H1 (cell line): ENCODE results near the gene BAIAP2. TPM values are rescaled to one million over a fixed set of nuclear protein-coding genes. Genes with fewer than 3 reads are reported as not detected.

Experiments used
- BRCA1 ChIP-seq: IDR thresholded peaks from 2 replicates; pipeline ENCODE4 v1.6.1; 2012; ENCODE audit warnings: low read depth, low read length, improper control_type of control experiment
- RNF2 ChIP-seq: fragments of 200-900, 300-1000 bp; sonication (generic); IDR thresholded peaks from 2 replicates; pipeline ENCODE4 v1.7.1; 2016; ENCODE audit warnings: borderline replicate concordance, low read depth, mild to moderate bottlenecking, antibody characterized with exemption, low read length; ENCODE audit not compliant: poor library complexity, severe bottlenecking; ENCODE audit errors: missing control alignments
- RXRA ChIP-seq: IDR thresholded peaks from 2 replicates; pipeline ENCODE4 v1.6.1; 2011; ENCODE audit warnings: low read depth, mild to moderate bottlenecking, low read length, moderate library complexity; ENCODE audit not compliant: insufficient read depth
- SIX5 ChIP-seq: IDR thresholded peaks from 2 replicates; pipeline ENCODE4 v1.6.1; 2011; ENCODE audit warnings: mild to moderate bottlenecking, low read depth, low read length
- SUZ12 ChIP-seq: fragments of 200-600 bp; sonication (generic); IDR thresholded peaks from 2 replicates; pipeline ENCODE4 v1.6.1; 2012; ENCODE audit warnings: mild to moderate bottlenecking, inconsistent platforms, low read length, moderate library complexity, mixed read lengths
- polyA plus RNA-seq, 7 experiments: library from polyadenylated mRNA; depleted of rRNA in 3 of 7; stranded (reverse) in 5 of 7; unstranded in 2 of 7; fragments of >200 nt in 5 of 7; fragments of 200-250 nt in 2 of 7; gene quantifications; 1 replicate in 5 of 7; 2 replicates in 1 of 7; 4 replicates in 1 of 7; pipeline versions ENCODE4 v1.2.1 to v1.2.3, GENCODE V29; 2011 to 2013; ENCODE audit warnings: missing spikeins in 2 of 7, mixed read lengths in 2 of 7
- total RNA-seq: library from RNA; stranded (reverse); fragmentation: NEBNext Ultra II Directional; extraction: Animal tissue kit (Norgen Biotek cat#: 25700); gene quantifications from 2 replicates; pipeline ENCODE4 v1.2.1, GENCODE V29; 2021
- TF ChIP-seq, protein P1 (sequence below), 3 experiments: IDR thresholded peaks; 1 replicate in 2 of 3; 2 replicates in 1 of 3; pipeline versions ENCODE4 v1.5.1 to v1.6.1; 2011; ENCODE audit warnings: low read length in 3 of 3, mild to moderate bottlenecking in 3 of 3, inconsistent platforms in 2 of 3, low read depth in 1 of 3, moderate library complexity in 1 of 3; ENCODE audit not compliant: insufficient read depth in 1 of 3; ENCODE audit errors: control extremely low read depth in 1 of 3

Gene BAIAP2
- total and polyA plus RNA-seq, 2 of the 8 experiments (the other 6 are each of a cell fraction or from before 2014, with no cell fraction given), result 10.0 to 22.8 TPM

DNA sequence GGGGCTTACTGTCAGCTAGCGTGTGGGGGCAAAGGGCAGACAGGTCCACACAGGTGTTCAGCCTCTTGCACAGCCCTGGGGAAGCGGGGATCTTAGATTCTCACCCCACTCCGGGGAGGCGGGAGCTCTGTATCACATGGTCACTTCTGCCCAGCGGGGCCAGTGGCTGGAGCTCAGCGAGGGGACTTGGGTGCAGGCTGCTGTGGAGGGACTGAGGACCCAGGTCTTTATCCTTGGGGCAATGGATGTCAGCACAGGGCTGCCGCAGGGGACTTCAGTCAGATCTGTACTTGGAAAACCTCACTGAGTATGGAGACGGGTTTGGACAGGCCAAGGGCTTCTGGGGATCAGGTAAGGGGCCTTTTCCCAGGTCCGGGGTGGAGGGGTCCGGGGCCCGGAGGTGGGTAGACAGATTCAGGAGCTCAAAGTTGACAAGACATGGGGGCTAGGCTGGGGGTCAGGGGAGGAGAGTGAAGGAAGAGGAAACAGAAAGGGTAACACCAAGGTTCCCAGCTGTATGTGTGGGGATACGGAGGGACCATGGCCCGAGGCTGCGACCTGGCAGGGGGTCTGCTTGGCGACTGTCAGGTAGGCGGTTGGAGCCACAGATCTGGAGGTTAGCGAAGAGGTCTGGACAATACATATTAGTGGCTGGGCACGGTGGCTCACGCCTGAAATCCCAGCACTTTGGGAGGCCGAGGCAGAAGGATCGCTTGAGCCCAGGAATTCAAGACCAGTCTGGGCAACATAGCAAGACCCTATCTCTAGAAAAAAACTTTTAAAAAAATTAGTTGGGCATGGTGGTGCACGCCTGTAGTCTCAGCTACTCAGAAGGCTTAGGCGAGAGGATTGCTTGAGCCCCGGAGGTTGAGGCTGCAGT, 15.1 kb upstream of the BAIAP2 start (continued):
- TF ChIP-seq, protein P1, sequence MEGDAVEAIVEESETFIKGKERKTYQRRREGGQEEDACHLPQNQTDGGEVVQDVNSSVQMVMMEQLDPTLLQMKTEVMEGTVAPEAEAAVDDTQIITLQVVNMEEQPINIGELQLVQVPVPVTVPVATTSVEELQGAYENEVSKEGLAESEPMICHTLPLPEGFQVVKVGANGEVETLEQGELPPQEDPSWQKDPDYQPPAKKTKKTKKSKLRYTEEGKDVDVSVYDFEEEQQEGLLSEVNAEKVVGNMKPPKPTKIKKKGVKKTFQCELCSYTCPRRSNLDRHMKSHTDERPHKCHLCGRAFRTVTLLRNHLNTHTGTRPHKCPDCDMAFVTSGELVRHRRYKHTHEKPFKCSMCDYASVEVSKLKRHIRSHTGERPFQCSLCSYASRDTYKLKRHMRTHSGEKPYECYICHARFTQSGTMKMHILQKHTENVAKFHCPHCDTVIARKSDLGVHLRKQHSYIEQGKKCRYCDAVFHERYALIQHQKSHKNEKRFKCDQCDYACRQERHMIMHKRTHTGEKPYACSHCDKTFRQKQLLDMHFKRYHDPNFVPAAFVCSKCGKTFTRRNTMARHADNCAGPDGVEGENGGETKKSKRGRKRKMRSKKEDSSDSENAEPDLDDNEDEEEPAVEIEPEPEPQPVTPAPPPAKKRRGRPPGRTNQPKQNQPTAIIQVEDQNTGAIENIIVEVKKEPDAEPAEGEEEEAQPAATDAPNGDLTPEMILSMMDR (IDR thresholded peaks at IDR 0.05; ENCODE audit: control extremely low read depth in 1 of 3, insufficient read depth in 1 of 3, low read depth in 1 of 3, low read length in 3 of 3), result no peak
- TF ChIP-seq BRCA1, result no peak
- no peak for TF ChIP-seq SUZ12
- no peak for TF ChIP-seq SIX5
- TF ChIP-seq RNF2, result no peak
- no peak for TF ChIP-seq RXRA
- TF ChIP-seq, all 59 proteins: peak for 0
